GM04504 (cell line): ENCODE measurements around the gene SCMH1.
"Not testable (repeated sequence)": the region's sequence is repeated elsewhere in the genome, so short reads cannot be mapped to it uniquely, and the experiment has no call there.

Experiments
- DNase-seq: peaks from one replicate; pipeline ENCODE4 v3.0.0-alpha.2; 2012; ENCODE audit warnings: low read depth

SCMH1 gene

DNA sequence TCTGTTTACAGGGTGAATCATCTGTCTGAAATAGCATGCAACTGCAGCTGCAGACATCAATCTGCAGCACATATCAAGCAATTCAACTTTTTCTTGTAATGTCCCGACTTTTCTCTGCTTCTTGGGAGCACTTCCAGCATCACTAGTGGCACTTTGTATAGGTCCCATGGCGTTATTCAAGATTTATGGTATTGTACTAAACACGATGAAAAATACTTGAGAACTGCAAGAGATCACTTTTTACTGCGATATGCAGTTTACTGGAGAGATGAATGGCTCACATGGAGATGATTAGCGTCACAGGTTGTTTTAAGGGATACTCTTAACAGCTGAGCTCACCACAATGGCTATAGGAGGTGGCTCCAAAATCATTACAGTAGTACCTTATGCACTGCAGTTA, 7.2 kb upstream of the SCMH1 start:
- DNase-seq = no peak

DNA sequence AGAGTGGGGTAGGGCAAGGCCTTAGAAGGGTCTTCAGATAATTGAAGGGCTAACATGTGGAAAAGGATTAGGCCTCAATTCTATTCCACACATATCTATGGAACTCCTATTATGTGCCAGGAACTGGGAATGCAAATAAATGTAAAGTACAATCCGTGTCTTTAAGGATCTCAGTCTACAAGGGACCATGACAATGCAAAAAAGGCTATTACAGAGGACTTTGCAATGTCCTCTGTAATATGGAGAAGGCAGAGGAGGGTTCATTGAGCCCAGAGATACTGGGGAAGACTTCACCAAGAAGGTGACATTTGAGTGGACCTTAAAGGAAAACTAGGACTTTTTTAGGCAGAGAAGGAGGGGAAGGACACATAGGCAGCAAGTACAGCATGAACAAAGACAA, 4.5 kb upstream of the SCMH1 start:
- DNase-seq = no peak

DNA sequence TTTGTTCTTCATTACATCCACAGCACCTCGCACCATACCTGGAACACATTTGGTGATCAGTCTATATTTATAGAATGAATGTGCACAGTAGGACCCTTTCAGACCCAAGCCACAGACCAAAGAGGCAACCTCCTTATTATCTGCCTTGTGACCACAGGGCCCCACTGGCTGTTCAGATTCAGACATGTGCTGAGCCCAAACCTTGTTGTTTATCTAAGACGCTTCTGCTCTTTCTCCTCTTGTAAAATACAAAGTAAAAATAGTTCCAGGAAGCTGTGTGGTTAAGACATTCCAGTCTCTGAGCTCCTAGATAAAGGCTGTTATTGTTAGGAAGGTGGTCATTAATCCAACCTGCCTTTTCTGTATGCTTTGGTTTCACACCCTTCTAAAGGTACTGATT, 3.6 kb upstream of the SCMH1 start:
- no peak for DNase-seq

DNA sequence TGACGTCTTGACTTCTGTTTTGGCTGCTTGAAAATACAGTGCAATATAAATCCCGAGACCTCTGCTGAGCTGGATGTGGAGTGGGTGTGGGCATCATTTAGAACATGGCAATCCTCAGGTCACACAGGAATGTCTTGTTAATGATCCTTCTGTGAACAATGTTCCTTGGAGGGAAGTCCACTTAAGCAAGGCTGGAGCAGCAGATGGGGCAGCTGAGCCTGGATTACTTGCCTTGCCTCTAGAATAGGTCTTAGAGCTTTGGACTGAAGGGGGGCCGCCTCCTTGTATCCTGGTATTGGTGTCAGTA, 926 bp upstream of the SCMH1 start:
- no peak for DNase-seq

DNA sequence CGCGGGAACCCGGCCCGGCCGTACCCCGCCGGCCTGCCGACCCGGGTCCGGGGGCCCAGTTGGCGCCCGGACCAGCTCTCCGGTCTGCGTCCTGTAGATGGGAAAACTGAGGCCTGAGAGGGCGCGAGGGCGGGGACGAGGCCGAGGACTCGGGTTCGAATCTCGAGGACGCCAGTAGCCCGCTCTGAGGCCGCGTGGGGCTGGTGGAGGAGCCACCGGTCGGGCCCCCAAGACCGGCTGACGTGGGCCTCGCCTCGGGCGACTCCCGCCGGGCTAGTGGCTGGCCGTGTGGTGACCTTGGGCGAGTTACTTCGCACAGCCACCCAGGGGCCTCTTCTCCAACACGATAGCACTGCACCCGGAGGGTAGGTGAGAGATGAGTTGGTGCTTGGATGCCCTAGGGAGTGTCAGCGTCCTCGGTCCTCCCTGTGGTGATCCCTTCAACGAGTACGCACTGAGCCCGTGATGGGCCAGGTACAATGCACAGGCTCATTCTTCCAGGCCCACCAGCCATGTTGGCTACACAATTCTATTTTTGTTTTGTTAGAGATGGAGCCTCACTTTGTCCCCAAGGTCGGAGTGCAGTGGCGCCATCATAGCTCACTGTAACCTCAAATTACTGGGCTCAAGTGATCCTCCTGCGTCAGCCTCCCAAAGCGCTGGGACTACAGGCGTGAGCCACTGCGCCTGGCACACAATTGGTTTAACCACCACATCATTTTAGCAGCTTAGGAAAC, 404 bp upstream of the SCMH1 start:
- DNase-seq = no peak

DNA sequence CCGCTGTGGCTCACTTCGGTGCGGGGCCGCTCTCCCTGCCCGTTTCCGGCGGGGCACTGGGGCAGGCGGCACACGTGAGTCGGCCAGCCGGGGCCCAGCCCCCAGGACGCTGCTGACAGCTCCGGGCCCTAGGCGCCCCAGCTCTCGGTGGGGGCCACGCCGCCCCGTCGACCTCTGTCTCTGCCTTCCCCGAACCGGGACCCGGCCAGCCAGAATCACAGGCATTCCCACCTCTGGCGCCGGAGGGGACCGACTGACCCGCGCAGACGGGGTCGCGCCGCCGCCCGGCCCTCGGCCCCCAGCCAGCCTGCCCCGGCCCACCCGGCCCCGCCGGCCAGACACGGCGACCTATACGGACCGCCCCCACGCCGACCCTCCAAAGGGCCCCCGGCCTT, 755 bp downstream of the SCMH1 start:
- no peak for DNase-seq

DNA sequence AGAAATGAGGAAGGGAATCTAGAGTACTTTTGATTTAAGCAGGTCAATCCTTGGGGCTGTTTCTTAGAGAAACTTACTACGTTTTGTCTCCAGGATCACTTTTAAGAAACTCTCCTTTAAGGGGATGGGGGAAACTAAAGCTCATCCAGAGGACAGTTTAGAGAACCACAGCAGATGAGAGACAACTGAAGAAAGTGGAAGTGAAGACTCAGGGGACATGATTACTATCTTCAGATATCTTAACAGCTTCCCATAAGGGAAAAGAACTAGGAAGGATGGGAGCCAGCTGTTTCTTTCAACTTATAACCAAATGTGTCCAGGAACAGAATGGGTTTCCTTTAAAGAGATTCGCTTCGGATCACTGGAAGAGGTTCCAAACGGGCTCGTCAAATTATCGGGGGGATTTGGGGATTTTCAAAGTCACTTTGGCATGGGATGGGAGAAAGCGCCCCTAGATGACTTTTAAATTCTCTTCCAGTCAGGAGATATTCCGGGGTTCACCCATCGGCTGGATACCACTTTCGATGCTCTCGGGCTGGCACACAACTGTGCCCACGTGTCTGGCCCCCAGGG, 1.2 kb downstream of the SCMH1 start:
- no peak for DNase-seq

DNA sequence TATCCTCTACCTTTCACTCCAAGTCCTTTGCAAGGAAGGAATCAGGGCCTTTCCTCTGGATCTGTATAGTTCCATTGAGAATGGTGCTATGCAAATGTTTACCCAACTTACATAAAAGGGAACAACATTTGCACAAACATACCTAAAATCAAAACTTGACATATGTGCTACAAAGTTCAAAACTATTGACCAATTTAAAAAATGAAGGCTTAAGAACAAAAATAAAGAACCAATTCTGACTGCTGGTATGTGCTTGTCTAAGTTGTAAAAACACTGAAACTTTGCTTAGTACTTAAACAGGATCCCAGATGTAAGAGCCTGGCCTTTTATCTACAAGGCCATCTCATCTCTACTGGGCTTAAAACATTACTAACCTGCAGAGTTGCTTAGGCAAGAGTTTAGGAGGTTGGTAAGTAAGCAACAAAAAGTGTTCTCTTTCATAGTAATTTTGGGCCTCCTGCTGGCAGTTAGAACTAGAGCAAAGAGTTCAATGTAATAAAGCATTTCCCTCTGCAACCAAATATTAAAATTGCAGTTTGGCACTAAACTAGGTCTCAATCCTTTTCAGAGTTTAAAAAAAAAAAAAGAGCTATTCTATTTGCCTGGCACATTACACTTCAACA, 2.0 kb downstream of the SCMH1 start:
- DNase-seq = no peak

DNA sequence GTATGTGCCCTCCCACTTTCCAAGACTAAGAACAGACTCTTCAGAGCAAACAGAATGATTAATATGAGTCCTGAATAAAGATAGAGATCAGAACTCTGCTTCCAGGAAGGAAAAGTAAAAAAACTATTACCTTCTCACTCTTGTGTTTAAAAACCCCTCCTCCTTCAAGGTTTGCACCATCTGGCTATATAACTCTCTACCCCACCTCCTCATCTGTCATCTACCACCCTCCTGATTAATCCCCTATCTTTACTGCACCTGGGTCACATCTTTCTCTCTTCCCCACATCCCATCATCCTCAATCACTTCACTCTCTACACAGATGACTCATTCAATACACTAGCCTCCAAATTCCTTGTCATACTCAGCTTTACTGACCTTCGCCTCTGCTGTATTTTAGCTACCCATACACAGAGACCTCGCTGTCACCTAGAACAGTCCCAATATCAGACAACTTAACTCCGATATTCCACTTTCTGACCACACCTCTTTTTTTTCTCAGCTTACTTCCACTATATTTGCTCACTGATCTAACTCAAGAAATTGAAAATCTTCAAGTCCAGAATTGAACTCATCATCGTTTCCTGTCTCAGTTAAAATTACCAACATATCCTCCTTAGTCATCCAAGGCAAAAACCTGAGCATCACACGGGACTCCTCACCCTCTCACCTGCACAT, 3.7 kb downstream of the SCMH1 start:
- DNase-seq = no peak

DNA sequence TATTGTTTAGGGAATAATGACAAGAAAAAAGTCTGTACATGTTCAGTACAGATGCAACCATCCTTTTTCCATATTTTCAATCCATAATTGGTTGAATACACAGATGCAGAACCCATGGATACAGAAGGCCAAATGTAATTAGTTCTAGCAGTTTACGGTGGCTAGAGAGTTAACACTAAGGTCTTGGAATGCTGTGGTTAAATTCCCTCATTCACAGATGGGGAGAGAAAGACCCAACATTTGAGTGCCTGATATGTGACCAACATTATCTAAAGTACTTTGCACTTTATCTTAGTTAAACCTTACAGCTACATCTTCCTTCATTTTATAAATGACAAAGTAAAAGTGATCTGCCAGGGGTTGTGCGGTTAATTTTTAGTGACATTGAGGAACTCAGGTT, 5.3 kb downstream of the SCMH1 start:
- no peak for DNase-seq

DNA sequence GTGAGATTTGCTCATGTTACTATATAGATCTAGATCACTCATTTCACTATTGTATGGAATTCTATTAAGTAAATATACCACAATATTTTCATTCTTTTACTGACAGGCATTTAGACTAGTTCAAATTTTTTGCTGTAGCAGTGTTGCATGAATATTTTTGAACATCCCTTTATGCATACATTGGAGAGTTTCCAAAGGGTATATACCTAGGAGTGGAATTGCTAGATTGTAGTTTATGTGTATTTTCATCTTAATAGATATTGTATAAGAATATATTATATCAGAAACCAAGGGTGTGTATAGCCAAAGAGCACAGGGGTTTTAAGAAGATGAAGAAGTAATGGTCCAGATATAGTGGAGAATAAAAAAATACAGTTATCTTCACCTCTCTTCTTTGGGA, 6.2 kb downstream of the SCMH1 start:
- no peak for DNase-seq

DNA sequence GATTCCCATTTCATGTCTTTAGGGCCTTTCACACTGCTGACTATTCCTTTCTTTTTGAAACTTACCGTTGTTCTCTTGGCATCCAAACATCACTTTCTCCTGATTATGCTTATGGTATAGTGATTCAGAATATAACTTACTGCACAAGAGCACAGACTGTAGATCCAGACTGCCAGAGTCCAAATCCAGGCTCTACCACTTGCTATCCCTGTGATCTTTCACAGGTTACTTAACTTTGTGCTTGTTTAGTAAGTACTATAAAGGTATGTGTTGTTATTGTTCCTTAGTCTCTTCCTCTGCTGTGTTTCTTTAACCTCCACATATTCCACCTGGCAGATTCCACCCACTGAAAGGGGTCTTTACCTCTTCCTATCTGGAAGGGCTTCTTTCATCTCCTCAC, 8.4 kb downstream of the SCMH1 start:
- no peak for DNase-seq

DNA sequence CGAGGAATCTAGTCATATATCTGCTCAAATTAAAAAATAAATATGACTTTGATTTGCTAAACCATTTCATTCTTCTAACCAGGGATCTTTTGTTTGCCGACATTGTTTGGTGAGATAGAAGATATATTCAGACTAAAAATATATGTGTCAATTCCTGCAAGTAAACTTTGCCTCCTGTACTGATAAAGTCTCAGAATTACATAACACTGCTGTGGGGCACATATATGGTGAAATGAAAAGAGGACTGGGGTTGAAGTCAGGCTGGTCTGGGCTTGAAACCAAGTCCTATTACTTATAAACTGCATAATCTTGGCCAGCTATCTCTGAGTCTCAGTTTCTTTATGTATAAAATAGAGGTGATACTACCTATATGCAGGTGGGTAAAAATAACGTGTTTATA, 9.8 kb downstream of the SCMH1 start:
- no peak for DNase-seq

DNA sequence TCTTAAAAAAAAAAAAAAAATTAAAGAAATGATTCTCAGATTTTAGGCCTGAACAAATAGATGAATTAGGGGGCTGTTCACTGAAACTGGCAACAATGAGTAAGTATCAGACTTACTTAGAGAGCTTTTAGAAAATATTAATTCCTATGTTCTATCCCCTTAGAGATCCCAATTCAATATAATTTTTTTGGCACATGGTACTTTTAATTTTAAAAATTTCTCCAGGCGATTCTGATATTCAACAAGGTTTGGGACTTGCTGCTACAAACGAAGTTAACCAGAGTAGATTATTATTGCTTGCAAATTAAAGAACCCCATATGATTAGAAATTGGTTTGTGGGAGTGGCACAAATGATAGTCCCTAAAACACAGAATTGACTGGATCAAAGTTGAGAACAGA, 11.4 kb downstream of the SCMH1 start:
- no peak for DNase-seq

DNA sequence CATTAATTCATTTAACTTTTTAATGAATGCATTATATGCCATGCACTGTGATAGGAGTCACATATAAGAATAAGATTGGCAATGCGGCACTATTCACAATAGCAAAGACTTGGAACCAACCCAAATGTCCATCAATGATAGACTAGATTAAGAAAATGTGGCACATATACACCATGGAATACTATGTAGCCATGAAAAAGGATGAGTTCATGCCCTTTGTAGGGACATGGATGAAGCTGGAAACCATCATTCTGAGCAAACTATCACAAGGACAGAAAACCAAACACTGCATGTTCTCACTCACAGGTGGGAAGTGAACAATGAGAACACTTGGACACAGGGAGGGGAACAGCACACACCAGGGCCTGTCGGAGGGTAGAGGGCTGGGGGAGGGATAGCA, 12.9 kb downstream of the SCMH1 start:
- not testable (repeated sequence) for DNase-seq

DNA sequence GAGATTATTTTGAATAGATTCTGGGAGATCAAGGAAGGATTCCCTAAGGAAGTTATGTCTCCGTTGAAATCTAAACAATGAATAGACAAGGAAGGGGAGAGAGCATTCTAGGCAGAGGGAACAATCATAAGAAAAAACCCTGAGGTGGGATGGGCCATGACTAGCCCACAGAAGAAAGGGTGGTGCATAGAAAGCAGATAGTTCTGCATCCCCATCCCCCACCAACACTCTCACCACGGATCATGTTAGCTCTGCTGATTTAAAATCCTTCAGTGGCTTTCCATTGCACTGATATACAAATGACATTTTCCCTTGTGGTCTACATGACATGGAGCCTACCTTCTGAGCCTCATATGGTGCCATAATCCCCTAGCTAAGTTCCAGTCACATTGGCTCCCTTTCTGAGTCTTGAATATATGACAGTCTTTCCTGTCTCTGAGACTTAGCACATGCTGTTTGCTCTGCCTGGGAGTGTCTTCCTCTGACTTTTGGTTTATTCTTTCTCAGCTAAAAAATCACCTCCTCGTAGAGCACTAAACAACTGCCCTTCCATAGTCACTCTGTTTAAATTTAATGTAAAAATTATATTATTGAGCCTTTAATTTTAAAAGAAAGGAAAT, 15.2 kb downstream of the SCMH1 start:
- no peak for DNase-seq

DNA sequence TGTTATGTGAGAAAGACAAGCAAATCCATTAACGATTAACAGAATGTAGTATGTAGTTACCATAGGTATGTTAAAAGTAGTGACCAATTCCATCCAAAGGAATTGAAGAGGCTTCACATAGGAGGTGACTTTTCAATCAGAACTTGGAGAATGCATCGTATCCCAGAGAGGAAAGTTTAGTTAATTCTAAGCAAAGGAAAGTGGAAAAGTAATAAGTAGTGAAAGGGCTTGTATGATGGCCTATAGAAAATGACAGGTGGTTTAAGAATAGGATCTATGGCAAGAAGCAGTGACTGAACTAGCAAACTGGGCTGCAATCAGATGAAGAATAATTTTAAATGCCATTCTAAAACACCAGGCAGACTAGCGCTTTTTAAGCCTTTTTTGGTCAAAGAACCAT, 16.6 kb downstream of the SCMH1 start:
- no peak for DNase-seq

DNA sequence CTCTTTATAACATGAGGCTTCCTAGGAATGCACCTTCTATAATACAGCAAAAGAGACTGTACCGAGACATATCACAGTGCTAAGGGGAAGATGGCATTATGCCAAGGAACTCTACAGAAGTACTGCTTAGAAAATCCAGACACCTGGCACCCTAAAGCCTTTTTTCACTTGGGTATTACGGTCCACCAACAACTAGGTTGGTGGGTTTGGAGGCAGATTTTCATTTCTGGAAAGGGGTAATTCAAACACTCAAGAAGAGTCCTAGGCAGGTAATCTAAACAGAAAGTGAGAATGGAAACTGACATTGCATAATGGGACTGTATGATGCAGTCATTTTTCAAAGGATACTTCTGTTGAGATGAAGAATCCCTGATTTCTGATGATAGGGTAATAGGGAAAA, 19.6 kb downstream of the SCMH1 start:
- DNase-seq = no peak

DNA sequence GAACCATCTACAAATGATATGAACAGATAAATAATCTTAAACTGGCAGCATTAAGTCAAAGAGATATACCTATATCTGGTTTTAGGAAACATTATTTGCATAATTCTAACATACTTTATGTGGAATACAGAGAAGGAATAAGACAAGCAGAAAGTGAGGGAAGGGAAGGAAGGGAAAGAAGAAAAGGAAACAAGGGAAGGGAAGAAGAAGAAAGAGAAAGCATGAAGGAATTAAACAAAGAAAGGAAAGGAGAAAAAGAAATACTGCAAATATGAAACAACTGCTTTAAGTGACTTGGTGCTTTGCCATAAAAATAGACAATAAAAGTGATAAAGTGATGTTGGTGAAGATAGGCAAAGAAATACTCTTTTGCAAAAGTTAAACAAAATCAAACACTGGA, 20.1 kb downstream of the SCMH1 start:
- DNase-seq = no peak

DNA sequence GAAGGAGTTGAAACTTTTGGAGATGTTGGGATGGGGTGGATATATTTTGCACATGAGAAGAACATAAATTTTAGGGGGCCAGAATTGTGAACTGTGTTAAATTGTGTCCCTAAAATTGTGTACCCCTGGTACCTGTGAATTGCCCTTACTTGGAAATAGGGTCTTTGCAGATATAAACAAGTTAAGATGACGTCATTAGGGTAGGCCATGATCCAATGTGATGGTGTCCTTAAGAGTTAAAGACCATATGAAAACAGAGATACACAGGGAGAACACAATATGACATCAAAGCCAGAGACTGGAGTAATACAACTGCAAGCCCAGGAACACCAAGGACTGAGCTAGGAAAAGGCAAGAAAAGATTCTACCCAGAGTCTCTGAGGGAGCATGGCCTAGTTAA, 24.0 kb downstream of the SCMH1 start:
- DNase-seq = no peak

DNA sequence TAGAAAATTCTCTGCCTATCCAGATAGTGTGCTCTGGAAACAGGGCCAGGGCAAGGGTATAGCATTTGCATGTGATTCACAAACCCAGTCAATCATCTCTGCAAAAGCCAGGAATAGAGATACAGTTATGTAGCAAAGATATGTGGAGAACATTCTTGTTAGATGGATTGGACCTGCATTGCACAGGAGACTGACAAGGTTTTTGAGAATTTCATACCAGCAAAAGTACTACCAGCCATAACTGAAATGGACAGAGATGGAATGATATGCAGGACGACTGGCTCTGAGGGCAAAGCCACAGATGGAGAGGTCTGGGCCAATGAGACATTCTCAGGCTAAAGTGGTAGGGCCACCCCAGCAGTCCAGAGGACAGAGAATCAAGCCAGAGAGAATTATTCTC, 24.7 kb downstream of the SCMH1 start:
- no peak for DNase-seq

DNA sequence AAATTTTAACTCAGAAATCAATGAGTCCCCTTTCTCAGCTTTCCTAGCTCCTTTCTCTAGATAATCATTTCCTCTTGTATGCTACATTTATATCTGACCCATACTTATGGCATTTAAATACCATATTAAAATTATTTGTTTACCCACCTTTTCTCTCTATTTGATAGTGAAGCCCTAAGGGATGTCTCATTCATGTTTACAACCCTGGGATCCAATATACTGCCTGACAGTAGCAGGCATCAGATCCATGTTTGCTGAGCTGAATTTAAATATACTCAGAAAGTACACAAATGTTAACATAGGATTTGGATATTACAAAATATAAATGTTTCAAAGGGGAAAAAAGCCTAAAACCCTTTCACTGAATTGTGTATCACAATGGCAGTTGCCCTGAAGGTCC, 26.5 kb downstream of the SCMH1 start:
- DNase-seq = no peak

DNA sequence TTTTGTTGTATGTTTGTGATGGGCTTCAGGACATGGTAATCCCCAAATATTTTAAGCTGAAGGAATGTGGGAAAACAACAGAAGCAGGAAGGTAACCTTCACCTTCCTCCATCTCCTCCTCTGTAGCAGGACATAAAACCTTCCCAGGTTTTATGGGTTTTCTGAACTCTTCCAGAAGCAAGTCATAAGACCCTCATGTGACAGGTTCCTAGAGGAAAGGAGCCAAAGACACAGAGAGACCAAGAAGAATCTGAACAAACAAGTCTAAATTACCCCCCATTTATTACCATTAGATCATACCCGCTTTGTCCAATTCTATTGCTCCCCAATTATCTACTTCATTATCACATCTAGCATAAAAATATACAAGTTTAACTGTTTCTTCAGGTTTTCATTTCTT, 28.8 kb downstream of the SCMH1 start:
- DNase-seq = no peak
